ENCODE results near the gene KISS1R. TPM values are rescaled to one million over a fixed set of nuclear protein-coding genes. Genes with fewer than 3 reads are reported as not detected.

KISS1R gene
- total and polyA plus RNA-seq, 8 donors: 0.16 to 1.0 (median 0.31) TPM; not detected in 2

DNA sequence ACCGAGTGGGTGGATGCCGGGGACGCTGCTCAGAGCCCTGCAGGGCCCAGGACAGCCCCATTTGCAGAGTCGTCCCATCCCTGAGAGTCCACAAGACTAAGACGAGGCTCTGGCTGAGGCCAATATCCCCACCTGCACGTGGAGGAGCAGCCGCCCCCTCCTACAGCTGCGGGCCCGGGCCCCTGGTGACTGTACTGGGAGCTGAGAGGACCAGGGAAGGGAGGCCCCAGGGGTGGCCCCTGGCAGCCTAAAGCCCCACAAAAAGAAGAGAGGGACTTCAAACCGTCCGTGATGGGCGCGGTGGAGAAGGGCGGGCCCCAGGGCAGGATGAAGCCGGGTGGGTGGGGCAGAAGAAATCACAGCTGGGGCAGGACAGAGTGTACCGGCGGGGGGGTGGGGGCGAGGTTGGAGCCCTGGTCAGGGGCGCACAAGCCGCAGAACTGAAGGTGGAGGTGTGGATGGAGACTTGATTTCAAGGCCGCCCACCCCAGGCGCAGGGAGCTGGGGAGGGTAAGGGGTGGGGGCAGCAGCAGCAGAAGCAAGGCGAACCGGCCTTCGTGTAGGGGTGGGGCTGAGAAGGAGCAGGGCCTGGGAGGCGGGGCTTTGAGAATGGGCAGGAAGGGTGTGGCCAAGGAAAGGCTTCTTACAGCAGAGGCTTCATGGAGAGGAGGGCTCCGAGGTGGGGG is 44.7 kb upstream of the KISS1R start:
- Histone ChIP-seq H3K4me1 (no peaks in the 10 kb centered on the region), H3K27ac (no peak overlapping the region), H3K9me3 (no peaks in the 10 kb centered on the region), H3K36me3 (peaks cover 0 to 33% (median 4%) of the 10 kb centered on the region in 3 donors), H3K4me3 (no peak overlapping the region), H3K27me3 (no peaks in the 10 kb centered on the region)
- intact Hi-C loops (cut with DNase I): no loop called here
- ATAC-seq (peak in 1 of 4 donors; percentile 43), FAIRE-seq (no peak), DNase-seq (peak in 2 of 6 donors; percentile 58 to 83)
- TF ChIP-seq CTCF (IDR thresholded peaks at IDR 0.05): no peak
- 84 to 90% methylated on average over 27 of the region's 27 CpGs for WGBS, 2 donors

DNA sequence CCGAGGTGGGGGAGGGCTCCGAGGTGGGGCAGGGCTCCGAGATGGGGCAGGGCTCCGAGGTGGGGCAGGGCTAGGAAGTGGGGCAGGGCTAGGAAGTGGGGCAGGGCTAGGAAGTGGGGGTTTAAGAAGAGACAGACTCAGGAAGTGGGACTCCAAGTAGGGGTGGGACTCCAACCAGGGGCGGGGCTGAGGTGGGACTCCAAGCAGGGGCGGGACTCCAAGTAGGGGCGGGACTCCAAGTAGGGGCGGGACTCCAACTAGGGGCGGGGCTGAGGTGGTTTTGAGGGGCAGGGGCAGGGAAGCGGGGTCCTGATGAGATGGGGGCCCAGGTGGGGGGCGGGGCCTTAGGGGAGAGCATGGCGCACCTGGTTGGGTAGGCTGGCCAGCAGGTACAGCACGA is 44.0 kb upstream of the KISS1R start:
- no peaks in the 10 kb centered on the region for H3K27me3 ChIP-seq
- peaks cover 0 to 29% (median 4%) of the 10 kb centered on the region in 3 donors for H3K36me3 ChIP-seq
- H3K9me3 ChIP-seq: no peaks in the 10 kb centered on the region
- intact Hi-C loops (cut with DNase I): no loop called here
- H3K27ac ChIP-seq: no peak overlapping the region
- no peaks in the 10 kb centered on the region for H3K4me1 ChIP-seq
- H3K4me3 ChIP-seq: no peak overlapping the region
- FAIRE-seq (no peak), DNase-seq (no peak), ATAC-seq (no peak)
- WGBS, 2 donors: 81 to 100% methylated on average over 4 to 13 of the region's 13 CpGs
- TF ChIP-seq CTCF (IDR thresholded peaks at IDR 0.05): no peak

- DNase-seq (peak in 1 of 6 donors; percentile 59), ATAC-seq (no peak), FAIRE-seq (no peak)
- 90 to 95% methylated on average over 20 to 22 of the region's 22 CpGs for WGBS, 2 donors
- H3K27me3 ChIP-seq: no peaks in the 10 kb centered on the region
- H3K27ac ChIP-seq: no peak overlapping the region
- no peaks in the 10 kb centered on the region for H3K9me3 ChIP-seq
- H3K4me1 ChIP-seq: no peaks in the 10 kb centered on the region
- TF ChIP-seq CTCF (IDR thresholded peaks at IDR 0.05): no peak
- H3K36me3 ChIP-seq: peaks cover 0 to 24% (median 0%) of the 10 kb centered on the region in 3 donors
- intact Hi-C loops (cut with DNase I): no loop called here
- H3K4me3 ChIP-seq: no peak overlapping the region
Observed at GRCh38 chr19:873561-874041, 43.5 kb upstream of the KISS1R start.

DNA sequence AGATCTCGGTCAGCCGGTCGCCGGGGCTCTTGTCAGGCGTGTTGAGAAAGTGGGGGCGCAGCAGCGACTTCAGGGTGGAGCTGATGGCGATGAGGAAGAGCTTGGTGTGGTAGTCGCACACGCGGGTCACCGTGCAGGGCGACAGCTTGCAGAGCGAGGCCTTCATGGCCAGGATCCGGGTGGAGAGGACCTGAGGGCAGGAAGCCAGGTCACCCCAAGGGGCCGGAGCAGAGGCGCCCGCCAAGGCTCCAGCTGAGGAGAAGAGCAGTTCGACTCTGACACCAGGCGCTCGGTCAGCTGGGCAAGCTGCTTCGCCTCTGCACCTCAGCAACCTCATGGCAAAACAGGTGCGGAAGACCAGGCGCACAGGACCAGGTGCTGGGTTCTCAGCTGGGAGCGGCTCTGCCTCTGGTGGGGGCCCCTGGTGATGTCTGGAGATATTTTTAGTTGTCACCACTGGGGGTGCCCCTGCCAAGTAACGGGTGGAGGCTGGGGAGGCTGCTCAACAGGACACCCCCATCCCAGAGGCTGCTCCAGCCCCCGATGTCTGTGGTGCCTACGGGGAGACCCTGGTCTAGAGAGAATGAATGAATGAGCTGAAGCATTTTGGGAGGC is 41.8 kb upstream of the KISS1R start:
- H3K36me3 ChIP-seq: peaks cover 0 to 28% (median 0%) of the 10 kb centered on the region in 3 donors
- H3K9me3 ChIP-seq: no peaks in the 10 kb centered on the region
- ATAC-seq (no peak), DNase-seq (peak in 2 of 6 donors; percentile 56 to 64), FAIRE-seq (no peak)
- intact Hi-C loops (cut with DNase I): no loop called here
- no peak overlapping the region for H3K27ac ChIP-seq
- 93 to 96% methylated on average over 28 of the region's 28 CpGs for WGBS, 2 donors
- no peaks in the 10 kb centered on the region for H3K4me1 ChIP-seq
- no peaks in the 10 kb centered on the region for H3K27me3 ChIP-seq
- no peak for TF ChIP-seq CTCF (IDR thresholded peaks at IDR 0.05)
- H3K4me3 ChIP-seq: no peak overlapping the region

GRCh38 chr19:876089-876488 is 41.0 kb upstream of the KISS1R start:
- H3K4me1 ChIP-seq: no peaks in the 10 kb centered on the region
- DNase-seq (no peak), FAIRE-seq (no peak), ATAC-seq (no peak)
- no peak overlapping the region for H3K27ac ChIP-seq
- no peak for TF ChIP-seq CTCF (IDR thresholded peaks at IDR 0.05)
- peaks cover 0 to 35% (median under 1%) of the 10 kb centered on the region in 3 donors for H3K36me3 ChIP-seq
- H3K9me3 ChIP-seq: no peaks in the 10 kb centered on the region
- H3K4me3 ChIP-seq: no peak overlapping the region
- intact Hi-C loops (cut with DNase I): no loop called here
- WGBS, 2 donors: 87 to 89% methylated on average over 18 of the region's 18 CpGs
- no peaks in the 10 kb centered on the region for H3K27me3 ChIP-seq

Measured in pancreas (tissue), 10 donors.